Muscle of arm (tissue), 14 donors: Measurements from ENCODE around the gene SLC22A13. TPM values are rescaled to one million over a fixed set of nuclear protein-coding genes. Genes with fewer than 3 reads are reported as not detected.
A peak's percentile ranks its signal among the peaks of the same experiment; 100 is the strongest.
"Not testable (repeated sequence)": the region's sequence is repeated elsewhere in the genome, so short reads cannot be mapped to it uniquely, and the experiment has no call there.

Source experiments
- DNase-seq: peaks from one replicate; pipeline ENCODE4 v3.0.0-alpha.2; 2013
- long read RNA-seq, 11 donors: transcript quantifications; one replicate each; lab custom pipeline, GENCODE V29; 2026
- polyA plus RNA-seq, 12 donors: library from polyadenylated mRNA; unstranded; fragments of 120-200 nt; gene quantifications; one replicate each; pipeline ENCODE4 v1.2.1, GENCODE V29; 2013; ENCODE audit not compliant: insufficient read length in 12 of 12

Gene SLC22A13
- under 1 TPM in 9 of 12 donors, not detected in 3; 0.12 to 0.30 (median 0.15) TPM for polyA plus RNA-seq
- long read RNA-seq, donor 1: 0 reads
- long read RNA-seq, donor 2: 0 reads
- long read RNA-seq, donor 3: 0 reads
- long read RNA-seq, donor 4: 0 reads
- long read RNA-seq, donor 5: 0 reads
- long read RNA-seq, donor 6: 0 reads
- long read RNA-seq, donor 7: 0 reads
- long read RNA-seq, donor 8: 0 reads
- long read RNA-seq, donor 9: 0 reads
- long read RNA-seq, donor 10: 0 reads
- long read RNA-seq, donor 11: 0 reads

GRCh38 chr3:38265604-38266307 is at the start of gene SLC22A13:
SLC22A13 (plus strand) TSS chr3:38265812; CDS start chr3:38265861, 49 bp downstream.
- no peak for DNase-seq

- no peak for DNase-seq
Measured at GRCh38 chr3:38219609-38220197, 45.9 kb upstream of the SLC22A13 start.

GRCh38 chr3:38221005-38221404 is 44.6 kb upstream of the SLC22A13 start:
- no peak for DNase-seq

- no peak for DNase-seq
Measured at GRCh38 chr3:38222032-38222634, 43.5 kb upstream of the SLC22A13 start.

GRCh38 chr3:38224357-38224756 is 41.3 kb upstream of the SLC22A13 start:
- no peak for DNase-seq

GRCh38 chr3:38226273-38226672 is 39.3 kb upstream of the SLC22A13 start:
- no peak for DNase-seq

GRCh38 chr3:38227989-38228388 is 37.6 kb upstream of the SLC22A13 start:
- no peak for DNase-seq

- DNase-seq: no peak
Measured at GRCh38 chr3:38229036-38229435, 36.6 kb upstream of the SLC22A13 start.

- no peak for DNase-seq
Measured at GRCh38 chr3:38232701-38233100, 32.9 kb upstream of the SLC22A13 start.

GRCh38 chr3:38235466-38235865 is 30.1 kb upstream of the SLC22A13 start:
- no peak for DNase-seq

- no peak for DNase-seq
Measured at GRCh38 chr3:38238416-38239008, 27.1 kb upstream of the SLC22A13 start.

GRCh38 chr3:38242812-38243211 is 22.8 kb upstream of the SLC22A13 start:
- not testable (repeated sequence) for DNase-seq

- DNase-seq: no peak
Measured at GRCh38 chr3:38245930-38246329, 19.7 kb upstream of the SLC22A13 start.

- peak; percentile 62 for DNase-seq
Measured at GRCh38 chr3:38247366-38248035, 18.1 kb upstream of the SLC22A13 start.

- DNase-seq: no peak
Measured at GRCh38 chr3:38250198-38250597, 15.4 kb upstream of the SLC22A13 start.

- no peak for DNase-seq
Measured at GRCh38 chr3:38251197-38251596, 14.4 kb upstream of the SLC22A13 start.

- no peak for DNase-seq
Measured at GRCh38 chr3:38253704-38254103, 11.9 kb upstream of the SLC22A13 start.

- no peak for DNase-seq
Measured at GRCh38 chr3:38254872-38255271, 10.7 kb upstream of the SLC22A13 start.

- DNase-seq: no peak
Measured at GRCh38 chr3:38255627-38256026, 10.0 kb upstream of the SLC22A13 start.

GRCh38 chr3:38257583-38257982 is 8.0 kb upstream of the SLC22A13 start:
- no peak for DNase-seq

GRCh38 chr3:38260474-38260873 is 5.1 kb upstream of the SLC22A13 start:
- DNase-seq: no peak

GRCh38 chr3:38264353-38264771 is 1.2 kb upstream of the SLC22A13 start:
- DNase-seq: no peak
